ENCODE results near the gene RBM17.

DNA sequence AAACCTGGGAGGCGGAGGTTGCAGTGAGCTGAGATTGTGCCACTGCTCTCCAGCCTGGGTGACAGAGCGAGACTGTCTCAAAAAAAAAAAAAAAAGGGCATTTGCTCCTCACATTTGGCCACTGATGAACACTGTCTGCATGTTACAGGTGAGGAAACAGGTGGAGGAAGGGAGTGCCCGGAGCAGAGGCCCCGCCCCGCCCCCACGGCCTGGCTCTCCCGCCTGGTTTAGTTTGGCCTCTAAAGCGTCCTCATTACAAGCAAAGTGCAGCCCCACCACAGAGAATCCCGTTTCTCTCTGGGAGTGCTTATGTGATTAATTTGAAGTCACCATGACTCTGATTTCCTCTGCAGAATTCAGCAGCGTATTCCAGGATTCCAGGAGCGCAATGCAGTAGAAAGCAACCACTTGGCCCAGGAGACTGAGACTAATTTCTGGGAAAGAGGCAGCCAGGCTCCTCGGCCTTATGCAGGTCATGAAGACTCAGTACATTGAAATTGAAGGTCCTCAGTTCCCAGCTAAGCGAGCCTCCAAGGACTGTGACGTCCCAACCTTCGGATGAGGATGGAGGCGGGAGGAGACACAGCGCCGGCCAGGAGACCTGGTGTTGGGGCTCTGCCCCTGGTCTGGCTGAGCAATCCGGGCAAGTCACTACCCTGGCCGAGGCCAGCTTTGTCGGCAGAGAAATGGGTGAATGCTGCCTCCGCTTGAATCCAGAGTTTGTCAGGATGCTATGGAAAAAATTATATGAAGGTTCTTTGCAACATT, 44.7 kb downstream of the RBM17 start:
- TF ChIP-seq RAD21 (IDR thresholded peaks at IDR 0.05) (no peak), REST (IDR thresholded peaks at IDR 0.05) (no peak), CTCF (IDR thresholded peaks at IDR 0.05; ENCODE audit: low read depth, low read length, missing input control) (no peak), YY1 (IDR thresholded peaks at IDR 0.05) (no peak), GABPA (IDR thresholded peaks at IDR 0.05 in 1 of 2, conservative IDR thresholded peaks at IDR 0.05 in 1 of 2) (no peak), MAX (IDR thresholded peaks at IDR 0.05) (no peak), RXRA (IDR thresholded peaks at IDR 0.05) (no peak)
- TF ChIP-seq, protein P1, sequence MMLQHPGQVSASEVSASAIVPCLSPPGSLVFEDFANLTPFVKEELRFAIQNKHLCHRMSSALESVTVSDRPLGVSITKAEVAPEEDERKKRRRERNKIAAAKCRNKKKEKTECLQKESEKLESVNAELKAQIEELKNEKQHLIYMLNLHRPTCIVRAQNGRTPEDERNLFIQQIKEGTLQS (IDR thresholded peaks at IDR 0.05): no peak
